GM18507 (cell line): Measurements from ENCODE around the gene COL9A2.
A peak's percentile ranks its signal among the peaks of the same experiment; 100 is the strongest.
"Not testable (repeated sequence)": the region's sequence is repeated elsewhere in the genome, so short reads cannot be mapped to it uniquely, and the experiment has no call there.

Experiments
- DNase-seq: peaks from one replicate; pipeline ENCODE4 v3.0.0; 2011; ENCODE audit warnings: low read depth; ENCODE audit not compliant: insufficient read length; ENCODE audit errors: extremely low spot score
- FAIRE-seq: peaks from 2 replicates; lab custom pipeline; 2011; peaks lifted over from hg19 to GRCh38; lab: Jason Lieb, UNC

COL9A2 gene

DNA sequence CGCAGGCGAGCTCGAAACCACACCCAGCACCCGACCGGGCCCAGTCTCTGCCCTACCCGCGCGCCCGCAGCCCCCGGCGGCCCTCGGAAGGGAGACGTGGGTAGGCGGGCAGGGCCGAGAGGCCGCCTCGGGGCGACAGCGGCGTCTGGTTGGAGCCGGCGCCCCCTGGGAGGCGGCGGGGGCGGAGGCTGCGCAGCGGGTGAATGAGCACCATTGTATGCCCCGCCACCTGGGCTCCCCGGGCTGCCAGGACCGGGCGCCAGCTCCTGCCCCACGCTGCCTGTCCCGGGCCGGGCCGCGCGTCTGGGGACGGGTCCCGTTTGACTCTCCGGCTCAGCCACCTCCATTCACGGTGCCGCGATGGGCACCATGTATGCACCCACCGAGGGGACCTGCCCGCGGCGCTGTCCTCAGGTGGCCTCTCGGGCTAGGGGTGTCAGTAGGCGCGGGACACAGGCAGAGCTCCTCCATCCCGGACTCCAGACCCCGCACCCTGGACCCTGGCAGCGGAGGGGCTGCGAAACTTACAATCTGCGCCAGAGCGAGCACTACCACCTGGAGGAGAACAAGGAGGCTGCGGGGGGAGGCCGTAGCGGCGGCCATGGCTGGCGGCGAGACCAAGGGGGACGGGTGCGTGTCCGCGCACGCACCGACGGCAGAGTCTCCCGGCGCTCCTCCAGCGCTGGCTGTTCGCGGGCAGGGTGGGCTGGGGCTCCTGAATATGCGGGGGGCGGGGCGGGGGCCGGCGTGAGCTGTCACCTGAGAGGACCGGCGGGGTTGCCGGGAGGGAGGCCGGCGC lies at the start of gene COL9A2:
COL9A2 (minus strand) TSS at position 692 of the 799 bp plus-strand sequence; CDS start at position 603, 89 bp downstream.
- FAIRE-seq = no peak
- no peak for DNase-seq

- DNase-seq (no peak), FAIRE-seq (peak; percentile 81)
These were observed 46.6 kb upstream of the COL9A2 start for GRCh38 chr1:40363721-40364120.

- FAIRE-seq (no peak), DNase-seq (no peak)
These were observed 45.6 kb upstream of the COL9A2 start for GRCh38 chr1:40362699-40363098.

DNA sequence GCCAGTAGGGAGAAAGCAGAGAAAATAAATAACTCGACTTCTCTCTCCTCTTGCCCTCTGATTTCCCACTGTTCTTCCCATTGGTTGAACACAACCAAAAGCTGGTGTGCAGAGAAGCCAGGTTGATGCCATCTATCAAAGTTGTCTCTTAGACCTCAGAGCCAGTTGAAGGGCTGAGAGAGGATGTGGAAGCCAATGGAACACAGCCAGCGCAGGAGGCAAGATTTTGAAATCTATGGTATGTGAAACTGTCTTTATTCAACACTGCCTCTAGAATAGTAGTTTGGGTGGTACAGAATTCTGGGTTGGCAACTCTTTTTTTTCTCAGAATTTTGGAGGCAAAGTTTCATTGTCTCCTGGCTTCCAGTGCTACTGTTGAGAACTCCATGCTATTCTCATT lies 45.1 kb upstream of the COL9A2 start:
- DNase-seq = no peak
- FAIRE-seq = no peak

DNA sequence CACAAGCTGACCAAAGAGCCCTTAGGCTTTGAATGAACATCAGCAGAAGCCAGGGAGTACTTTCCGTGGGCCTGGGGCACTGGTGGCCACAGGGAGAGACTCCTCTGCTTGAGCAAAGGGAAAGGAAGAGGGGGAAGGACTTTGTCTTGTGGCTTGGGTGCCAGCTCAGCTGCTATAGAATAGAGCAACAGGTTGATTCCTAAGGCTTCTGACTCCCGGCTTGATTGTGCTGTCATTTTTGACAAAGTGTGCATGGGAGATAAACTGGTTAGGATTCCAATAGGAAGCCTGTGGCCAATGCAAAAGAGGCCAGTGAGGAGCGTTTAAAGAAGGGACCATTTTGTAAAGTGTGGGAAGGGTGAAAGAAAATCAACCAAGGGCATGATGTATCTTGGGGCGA lies 44.6 kb upstream of the COL9A2 start:
- FAIRE-seq = no peak
- no peak for DNase-seq

DNA sequence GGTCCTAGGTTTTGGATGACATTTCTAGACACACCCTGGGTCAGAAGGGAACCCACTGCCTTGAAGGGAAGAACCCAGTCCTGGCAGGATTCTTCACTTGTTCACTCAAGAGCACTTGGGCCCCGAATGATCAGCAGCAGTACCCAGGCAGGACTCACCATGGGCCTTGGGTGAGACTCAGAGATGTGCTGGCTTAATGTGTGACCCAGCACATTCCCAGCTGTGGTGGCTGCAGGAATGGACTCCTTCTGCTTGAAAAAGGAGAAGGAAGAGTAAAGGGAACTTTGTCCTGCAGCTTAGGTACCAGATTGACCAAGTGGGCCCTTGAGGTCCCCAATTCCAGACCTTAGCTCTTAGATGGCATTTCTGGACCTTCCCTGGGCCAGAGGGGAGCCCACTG lies 44.1 kb upstream of the COL9A2 start:
- no peak for FAIRE-seq
- no peak for DNase-seq

DNA sequence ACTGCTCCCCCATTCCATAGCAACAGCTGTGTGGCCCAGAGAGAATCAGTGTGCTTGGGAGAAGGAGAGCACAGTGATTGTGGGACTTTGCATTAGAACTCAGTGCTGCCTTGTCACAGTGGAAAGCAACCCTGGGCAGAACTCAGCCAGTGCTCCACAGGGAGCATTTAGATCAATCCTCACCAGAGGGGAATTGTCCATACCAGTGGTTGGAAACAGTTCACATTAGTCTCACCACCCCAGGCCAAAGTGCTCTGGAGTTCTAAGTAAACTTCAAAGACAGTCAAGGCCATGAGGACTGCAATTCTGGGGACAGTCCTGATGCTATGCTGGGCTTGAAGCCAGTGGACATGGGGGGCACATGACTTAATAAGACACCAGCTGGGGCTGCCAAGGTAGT lies 43.5 kb upstream of the COL9A2 start:
- DNase-seq (no peak), FAIRE-seq (no peak)

GRCh38 chr1:40357625-40358024 lies 40.5 kb upstream of the COL9A2 start:
- FAIRE-seq (no peak), DNase-seq (no peak)

DNA sequence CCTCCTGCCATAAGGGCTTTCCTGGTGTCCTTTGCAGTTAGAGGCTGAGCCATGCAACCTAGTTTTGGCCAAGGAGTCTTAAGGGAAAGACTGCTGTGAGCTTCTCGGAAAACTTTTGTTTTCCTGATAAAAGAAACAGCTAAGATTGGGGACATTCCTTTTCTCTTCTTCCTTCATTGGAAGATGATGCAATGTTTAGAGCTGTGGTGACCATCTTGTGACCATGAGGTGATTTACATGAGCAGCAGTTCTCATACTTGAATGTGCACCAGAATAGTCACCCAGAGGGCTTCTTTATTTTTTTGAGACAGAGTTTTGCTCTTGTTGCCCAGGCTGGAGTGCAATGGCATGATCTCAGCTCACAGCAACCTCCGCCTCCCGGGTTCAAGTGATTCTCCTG lies 36.0 kb upstream of the COL9A2 start:
- no peak for FAIRE-seq
- DNase-seq = no peak

GRCh38 chr1:40352126-40352525 lies 35.0 kb upstream of the COL9A2 start:
- FAIRE-seq (peak; percentile 41), DNase-seq (no peak)

DNA sequence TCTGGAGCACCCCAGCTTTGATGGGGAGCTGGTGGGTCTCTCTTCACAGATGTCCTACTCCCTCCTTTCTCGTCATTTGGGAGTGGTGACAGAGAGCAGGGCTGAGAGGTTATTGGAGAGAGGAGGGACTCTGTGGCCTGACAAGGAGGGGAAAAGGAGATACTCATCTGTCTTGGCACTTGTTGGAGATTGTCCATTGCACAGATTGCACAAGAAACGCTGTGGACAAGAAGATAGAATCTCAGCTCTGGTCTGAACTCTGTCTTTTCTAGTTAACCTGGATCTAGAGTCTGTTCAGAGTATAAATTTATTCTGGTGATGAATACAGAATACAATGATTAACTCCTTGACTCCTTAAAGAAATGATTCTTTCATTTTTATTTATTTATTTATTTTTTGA lies 34.0 kb upstream of the COL9A2 start:
- DNase-seq (no peak), FAIRE-seq (no peak)

- no peak for FAIRE-seq
- DNase-seq = no peak
These were observed 33.3 kb upstream of the COL9A2 start for GRCh38 chr1:40350391-40350790.

- DNase-seq (no peak), FAIRE-seq (peak; percentile 12)
These were observed 27.5 kb upstream of the COL9A2 start for GRCh38 chr1:40344597-40344996.

DNA sequence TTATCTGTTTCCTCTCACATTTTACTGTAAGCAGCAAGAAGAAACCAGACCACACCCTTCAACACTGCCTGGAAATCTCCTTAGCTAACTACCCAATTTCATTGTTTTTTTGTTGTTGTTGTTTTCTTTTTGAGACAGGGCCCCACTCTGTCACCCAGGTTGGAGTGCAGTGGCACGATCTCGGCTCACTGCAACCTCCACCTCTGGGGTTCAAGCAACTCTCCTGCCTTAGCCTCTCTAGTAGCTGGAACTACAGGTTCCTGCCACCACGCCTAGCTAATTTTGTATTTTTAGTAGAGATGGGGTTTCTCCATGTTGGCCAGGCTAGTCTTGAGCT lies 25.3 kb upstream of the COL9A2 start:
- not testable (repeated sequence) for FAIRE-seq

GRCh38 chr1:40341491-40342380 lies 24.6 kb upstream of the COL9A2 start:
- no peak for FAIRE-seq
- DNase-seq = no peak

More for the DNA sequence above, 25.3 kb upstream of the COL9A2 start:
- not testable (repeated sequence) for DNase-seq

DNA sequence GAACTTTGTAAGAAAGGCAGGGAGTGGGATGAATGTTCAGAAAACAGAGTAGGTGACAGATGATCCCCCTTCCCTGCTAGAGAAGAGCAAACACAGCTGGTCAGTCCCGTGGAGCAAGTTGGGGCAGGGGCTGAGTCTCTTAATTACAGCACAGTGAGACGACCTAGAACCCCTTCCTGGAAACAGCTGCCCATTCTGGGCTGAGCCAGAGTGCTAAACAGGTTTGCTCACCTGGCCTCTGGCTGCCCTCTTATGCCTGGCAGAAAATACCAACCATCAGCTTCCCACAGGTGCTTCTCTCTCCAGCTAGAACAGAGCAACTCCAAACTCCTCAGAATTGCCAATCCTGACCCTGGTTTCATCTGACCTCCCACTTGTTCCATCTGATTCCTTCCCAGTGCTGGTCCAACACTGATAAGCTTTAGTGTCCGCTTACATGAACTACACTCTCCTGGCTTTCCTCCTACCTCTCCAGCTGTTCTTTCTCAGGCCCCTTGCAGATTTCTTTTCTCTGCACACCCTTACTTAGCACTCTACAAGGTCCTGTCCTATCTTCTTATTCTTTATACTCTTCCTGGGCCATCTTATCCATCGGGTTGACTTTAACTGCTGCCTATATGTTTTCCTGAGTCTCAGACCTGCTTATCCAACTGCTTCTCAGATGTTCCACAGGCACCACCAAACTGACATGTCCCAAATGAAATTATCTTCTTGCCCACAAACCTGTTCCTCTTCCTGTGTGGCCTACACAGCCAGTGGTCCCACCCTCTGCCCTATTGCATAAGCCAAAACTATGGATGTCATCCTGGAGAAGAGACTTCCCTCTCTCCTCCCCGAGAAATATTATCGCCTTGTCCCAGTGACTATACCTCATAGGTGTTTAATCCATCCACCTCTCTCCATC lies 22.6 kb upstream of the COL9A2 start:
- no peak for FAIRE-seq
- DNase-seq = no peak

GRCh38 chr1:40338745-40339419 lies 21.8 kb upstream of the COL9A2 start:
- no peak for DNase-seq
- FAIRE-seq = peak; percentile 96

GRCh38 chr1:40337443-40337842 lies 20.4 kb upstream of the COL9A2 start:
- DNase-seq = no peak
- FAIRE-seq = no peak

GRCh38 chr1:40332695-40333094 lies 15.6 kb upstream of the COL9A2 start:
- FAIRE-seq = no peak
- DNase-seq = no peak
